Measurements from ENCODE around the gene TEAD1.

The TEAD1 gene

DNA sequence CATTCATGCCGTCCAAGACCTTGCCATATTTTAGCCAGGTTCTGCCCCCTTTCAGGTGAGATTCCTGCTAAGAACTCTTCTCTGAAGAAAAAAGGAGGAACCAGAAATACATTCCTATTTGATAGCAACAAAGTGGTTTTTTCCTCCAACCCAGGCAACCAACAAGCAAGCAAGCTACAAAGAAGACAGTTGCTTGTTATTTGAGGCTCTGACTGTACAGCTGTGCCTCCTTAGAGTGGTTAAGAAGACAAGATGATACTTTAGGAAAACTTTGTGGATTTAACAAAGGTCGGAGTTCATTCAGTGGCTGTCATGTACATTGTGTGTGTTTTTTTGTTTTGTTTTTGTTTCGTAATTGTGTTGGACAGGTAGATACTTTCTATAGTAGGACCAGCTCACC lies 21.7 kb downstream of the TEAD1 start:
- DNase-seq (ENCODE audit: low read depth): no peak
- no peak overlapping the region for H3K4me3 ChIP-seq (ENCODE audit: low read depth, low read length)
- in situ Hi-C loops (cut with HindIII; ENCODE audit: low sequenced_read_pairs): no loop called here
- TF ChIP-seq CTCF (IDR thresholded peaks at IDR 0.05; ENCODE audit: low read depth, low read length, missing control alignments): no peak

DNA sequence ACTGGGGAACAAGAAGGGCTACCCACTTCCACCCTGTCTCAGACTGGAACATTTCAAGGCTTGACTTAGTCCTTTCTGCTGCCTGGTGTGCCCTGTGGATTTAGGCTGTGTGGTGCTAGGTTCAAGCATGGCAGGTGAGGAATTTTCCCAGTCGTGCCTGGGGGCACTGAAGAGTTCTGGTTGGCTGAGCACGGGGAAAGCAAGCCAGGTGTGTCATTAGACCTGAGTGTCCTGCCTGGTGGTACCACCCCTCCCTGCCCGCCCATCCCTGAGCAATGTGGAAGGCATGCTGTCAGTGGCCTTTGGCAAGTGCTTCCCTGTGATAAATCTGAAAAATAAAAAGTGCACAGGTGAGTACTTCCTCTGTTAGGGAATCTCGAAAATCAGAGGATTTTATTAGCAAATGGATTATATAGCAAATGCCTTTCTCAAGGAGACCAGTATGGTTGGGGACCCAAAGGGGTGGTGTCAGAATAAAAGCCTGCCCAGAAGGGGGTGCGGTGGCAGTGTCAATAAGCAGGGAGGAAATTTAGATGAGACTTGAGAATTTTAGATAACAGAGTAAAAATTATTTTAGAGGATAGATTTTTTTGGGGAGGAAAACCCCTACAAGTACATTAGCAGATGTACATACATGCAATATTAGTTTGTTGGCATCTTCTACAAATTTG lies 22.8 kb downstream of the TEAD1 start:
- no peak for TF ChIP-seq CTCF (IDR thresholded peaks at IDR 0.05; ENCODE audit: low read depth, low read length, missing control alignments)
- H3K4me3 ChIP-seq (ENCODE audit: low read depth, low read length): no peak overlapping the region
- in situ Hi-C loops (cut with HindIII; ENCODE audit: low sequenced_read_pairs): no loop called here
- DNase-seq (ENCODE audit: low read depth): no peak

DNA sequence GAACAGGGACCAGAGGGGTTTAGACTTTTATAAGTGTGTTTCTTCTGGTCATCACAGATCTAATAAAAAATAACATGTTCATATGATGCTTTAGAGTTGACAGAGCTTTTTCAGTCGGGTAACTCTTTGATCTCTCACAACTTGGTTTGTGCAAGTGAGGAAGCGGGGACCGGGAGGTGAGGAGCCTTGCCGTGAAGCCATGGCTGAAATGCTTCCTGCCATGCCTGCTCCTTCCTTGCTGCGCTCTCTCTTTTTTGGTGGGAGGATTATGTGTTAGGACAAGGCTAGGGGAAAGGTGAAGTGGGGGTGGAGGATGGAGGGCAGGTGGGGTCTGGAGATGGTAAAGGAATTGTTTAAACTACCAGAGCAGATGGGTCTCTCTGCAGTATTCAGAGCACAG lies 23.8 kb downstream of the TEAD1 start:
- no peak for TF ChIP-seq CTCF (IDR thresholded peaks at IDR 0.05; ENCODE audit: low read depth, low read length, missing control alignments)
- in situ Hi-C loops (cut with HindIII; ENCODE audit: low sequenced_read_pairs): no loop called here
- no peak for DNase-seq (ENCODE audit: low read depth)
- H3K4me3 ChIP-seq (ENCODE audit: low read depth, low read length): no peak overlapping the region

DNA sequence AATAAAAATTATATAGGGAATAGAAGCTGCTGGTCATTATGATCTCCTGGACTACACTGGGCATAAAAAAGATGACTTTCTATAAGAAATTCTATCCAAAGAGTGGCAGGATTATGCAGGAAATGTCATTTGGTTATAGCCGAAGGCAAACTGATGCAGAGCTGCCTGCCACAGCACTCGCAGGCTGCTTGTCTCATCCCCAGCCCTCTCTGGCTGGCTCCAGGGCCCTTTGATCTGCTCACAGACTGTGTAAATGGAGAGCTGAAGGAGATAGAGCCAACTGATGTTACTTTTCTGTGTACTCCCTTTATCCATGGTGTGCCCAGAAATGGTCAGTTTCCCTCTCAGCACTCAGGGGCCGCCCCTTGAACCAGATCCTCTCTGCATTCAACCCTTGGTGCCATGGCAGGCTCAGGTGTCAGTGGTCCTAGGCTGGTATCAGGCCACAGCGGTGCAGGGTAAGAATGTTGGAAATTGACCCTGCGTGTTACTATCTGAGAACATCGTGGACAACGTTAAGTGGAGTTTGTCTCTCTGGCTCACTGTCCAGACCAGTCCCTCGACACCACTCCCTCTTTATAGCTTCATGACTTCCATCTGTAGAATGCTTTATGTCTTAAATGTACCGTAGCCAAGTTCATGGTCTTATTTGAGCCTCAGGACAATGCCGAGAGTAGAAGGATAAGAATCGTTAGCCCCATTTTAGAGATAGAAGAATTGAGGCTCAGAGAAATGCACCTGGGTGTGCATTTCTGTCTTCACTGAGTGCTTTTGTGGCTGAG lies 27.8 kb downstream of the TEAD1 start:
- no peak for DNase-seq (ENCODE audit: low read depth)
- no peak overlapping the region for H3K4me3 ChIP-seq (ENCODE audit: low read depth, low read length)
- in situ Hi-C loops (cut with HindIII; ENCODE audit: low sequenced_read_pairs): no loop called here
- TF ChIP-seq CTCF (IDR thresholded peaks at IDR 0.05; ENCODE audit: low read depth, low read length, missing control alignments): no peak

DNA sequence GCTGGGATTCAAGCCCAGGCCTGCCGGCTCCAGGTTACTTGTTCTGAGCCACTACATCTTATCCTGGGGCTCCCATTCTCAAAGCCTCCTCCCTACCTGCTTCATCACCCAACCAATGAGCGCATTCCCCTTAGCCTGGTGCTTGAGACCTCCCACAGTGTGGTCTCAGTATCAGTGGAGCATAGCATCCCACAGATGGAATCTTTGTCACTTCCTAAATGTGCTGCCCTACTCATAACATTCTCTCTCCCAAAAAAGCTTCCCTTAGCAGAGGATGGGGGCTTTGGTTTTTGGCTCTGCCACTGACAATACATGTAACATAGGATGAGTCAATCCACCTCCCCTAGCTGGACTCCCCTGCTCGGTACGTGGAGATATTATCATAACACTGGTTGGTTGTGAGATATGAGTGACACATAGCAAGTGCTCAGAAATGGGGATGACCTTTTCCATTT lies 28.8 kb downstream of the TEAD1 start:
- in situ Hi-C loops (cut with HindIII; ENCODE audit: low sequenced_read_pairs): no loop called here
- TF ChIP-seq CTCF (IDR thresholded peaks at IDR 0.05; ENCODE audit: low read depth, low read length, missing control alignments): no peak
- no peak for DNase-seq (ENCODE audit: low read depth)
- H3K4me3 ChIP-seq (ENCODE audit: low read depth, low read length): no peak overlapping the region

DNA sequence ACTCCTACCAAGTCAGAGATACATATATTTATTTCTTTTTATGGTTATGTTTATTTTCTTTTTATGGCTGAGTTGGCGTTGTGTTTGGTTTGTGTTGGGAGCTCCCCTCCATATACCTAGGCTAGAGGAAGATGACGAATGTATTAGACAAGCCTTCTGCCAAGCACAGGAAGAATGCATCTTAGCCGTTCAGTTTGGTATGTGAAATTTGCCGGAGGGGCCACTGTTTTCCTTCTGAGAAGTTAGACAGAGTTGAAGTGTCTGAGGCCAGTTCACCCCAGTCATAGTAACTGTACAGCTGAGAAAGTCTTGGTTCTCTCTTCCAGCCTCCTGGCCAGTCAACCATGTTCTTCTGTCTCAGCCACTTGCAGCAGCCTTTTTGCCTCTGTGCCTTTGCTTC lies 29.8 kb downstream of the TEAD1 start:
- peak; percentile 35 for DNase-seq (ENCODE audit: low read depth)
- in situ Hi-C loops (cut with HindIII; ENCODE audit: low sequenced_read_pairs): no loop called here
- no peak for TF ChIP-seq CTCF (IDR thresholded peaks at IDR 0.05; ENCODE audit: low read depth, low read length, missing control alignments)
- H3K4me3 ChIP-seq (ENCODE audit: low read depth, low read length): no peak overlapping the region

Data from astrocyte of the cerebellum (primary cell).